Mucosa of gallbladder (tissue), 1 donor: ENCODE measurements around the gene JAZF1. TPM values are rescaled to one million over a fixed set of nuclear protein-coding genes. Genes with fewer than 3 reads are reported as not detected.
A peak's percentile ranks its signal among the peaks of the same experiment; 100 is the strongest.

ENCODE experiments used
- DNase-seq: peaks from one replicate; pipeline ENCODE4 v3.0.0-alpha.2; 2020; ENCODE audit warnings: low spot score
- total RNA-seq: library from RNA; stranded (reverse); gene quantifications from one replicate; pipeline ENCODE4 v1.2.1, GENCODE V29; 2021
- donor health status: DM: no; HTN: no; CAD: no.

JAZF1 gene
- total RNA-seq, 1 donor from 2014 or later: 28.1 TPM

DNA sequence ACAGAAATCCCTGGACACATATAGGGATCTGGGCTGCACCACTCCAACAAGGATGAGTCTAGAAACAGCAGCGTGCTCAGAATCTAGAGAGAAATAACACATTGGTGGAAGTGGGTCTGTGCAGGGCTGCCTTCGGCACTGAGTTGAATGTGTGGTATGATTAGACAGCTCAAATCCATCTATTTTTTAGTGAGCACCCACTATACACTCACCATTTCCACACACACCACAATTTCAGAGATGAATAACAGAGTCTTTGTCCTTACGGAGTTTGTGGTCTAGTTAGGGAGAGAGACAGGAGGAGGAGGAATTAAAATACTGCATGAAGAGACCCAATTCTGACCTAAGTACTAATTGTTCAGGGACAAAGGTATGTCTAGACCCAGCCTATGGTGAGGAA, 44.2 kb downstream of the JAZF1 start:
- no peak for DNase-seq

- DNase-seq: no peak
Observed at GRCh38 chr7:28135760-28136159, 44.8 kb downstream of the JAZF1 start.

- DNase-seq: no peak
Observed at GRCh38 chr7:28135315-28135714, 45.3 kb downstream of the JAZF1 start.

DNA sequence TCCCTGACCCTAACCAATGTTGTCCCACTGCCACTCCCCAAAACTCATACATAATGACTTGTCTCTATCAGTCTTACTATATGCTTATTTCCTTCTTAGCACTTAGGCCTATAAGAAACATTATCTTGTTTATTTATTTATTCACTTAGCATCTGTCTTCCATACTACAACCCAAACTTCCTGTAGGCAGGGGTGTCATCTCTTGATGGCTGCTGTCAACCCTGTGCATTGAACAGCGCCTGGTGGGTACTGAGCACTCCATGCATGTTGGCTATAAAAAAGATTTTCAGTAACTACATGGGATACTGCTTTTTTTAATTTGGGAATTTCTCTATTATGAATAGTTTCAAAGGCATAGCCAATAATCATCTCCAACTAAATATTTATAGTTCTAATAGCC, 46.7 kb downstream of the JAZF1 start:
- DNase-seq: no peak

DNA sequence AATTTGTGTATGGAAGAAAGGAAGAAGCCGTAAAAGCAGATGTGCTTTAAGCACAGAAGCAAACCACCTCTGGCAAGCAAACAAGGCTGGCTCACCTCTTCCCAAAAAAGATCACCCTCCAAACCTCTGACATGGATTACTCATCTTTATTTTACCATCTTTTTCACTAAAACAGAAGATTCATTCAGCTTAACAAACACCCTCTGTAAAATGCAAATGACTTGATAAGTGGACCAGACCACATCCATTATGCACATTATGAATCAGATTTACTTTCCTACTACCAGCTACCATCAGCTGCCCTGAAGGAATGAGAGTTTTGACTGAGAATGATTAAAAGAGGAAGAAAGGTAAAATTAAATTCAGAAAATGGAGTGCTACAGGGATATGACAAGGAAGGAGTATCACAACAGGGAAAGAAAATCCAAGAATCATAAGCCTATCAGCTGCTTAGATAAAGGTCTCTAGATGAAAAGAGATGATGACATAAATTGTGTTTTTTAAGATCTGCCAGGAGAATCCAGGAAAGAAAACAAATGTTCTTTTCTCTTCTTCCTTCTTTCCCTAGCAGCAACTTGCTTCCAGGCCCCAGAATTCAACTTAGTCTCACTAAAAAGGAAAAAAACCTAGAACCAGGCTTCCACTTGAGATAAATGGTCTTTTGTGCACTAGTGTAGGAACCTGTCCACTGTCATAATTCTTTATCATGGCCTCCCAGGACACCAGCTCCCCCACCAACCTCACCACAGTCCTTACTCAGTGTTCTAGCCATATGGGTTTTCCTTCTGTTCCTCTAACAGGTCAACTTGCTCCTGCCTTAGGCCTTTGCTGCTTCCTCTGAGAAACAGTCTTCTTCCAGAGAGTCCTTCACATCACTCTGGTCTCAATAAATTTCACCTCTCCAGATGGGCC, 47.4 kb downstream of the JAZF1 start:
- DNase-seq: no peak

- DNase-seq: no peak
Observed at GRCh38 chr7:28130277-28130676, 50.3 kb downstream of the JAZF1 start.

- no peak for DNase-seq
Observed at GRCh38 chr7:28128608-28129007, 52.0 kb downstream of the JAZF1 start.

DNA sequence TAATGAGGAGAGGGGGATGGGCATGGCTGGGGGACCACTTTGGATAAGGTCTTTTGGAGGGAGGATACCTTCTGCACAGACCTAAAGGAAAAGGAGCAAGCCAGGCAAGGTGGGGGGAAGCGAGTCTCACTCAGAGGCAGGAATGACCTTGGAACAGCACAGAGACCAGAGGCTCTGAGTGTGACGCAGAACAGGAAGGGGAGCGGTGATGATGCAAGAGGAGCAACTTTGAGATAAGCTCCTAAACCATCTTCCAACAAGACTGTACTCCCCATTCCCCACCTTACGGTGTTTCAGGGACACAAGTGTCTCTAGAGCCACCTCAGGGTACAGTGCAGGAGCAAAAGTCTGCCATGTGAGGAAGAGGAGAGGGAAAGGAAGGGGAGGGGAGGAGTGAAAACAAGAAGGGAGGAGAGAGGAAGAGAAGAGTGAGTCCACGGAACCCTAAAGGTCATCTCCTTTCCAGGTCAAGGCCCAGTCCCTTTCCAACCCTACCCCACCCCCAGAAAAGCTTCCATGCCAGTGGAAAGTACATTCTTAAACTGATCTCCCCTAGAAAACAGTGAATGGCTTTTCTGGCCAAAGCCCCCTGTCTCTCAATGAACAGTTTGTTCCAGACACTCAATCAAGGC, 54.1 kb downstream of the JAZF1 start:
- DNase-seq: no peak

DNA sequence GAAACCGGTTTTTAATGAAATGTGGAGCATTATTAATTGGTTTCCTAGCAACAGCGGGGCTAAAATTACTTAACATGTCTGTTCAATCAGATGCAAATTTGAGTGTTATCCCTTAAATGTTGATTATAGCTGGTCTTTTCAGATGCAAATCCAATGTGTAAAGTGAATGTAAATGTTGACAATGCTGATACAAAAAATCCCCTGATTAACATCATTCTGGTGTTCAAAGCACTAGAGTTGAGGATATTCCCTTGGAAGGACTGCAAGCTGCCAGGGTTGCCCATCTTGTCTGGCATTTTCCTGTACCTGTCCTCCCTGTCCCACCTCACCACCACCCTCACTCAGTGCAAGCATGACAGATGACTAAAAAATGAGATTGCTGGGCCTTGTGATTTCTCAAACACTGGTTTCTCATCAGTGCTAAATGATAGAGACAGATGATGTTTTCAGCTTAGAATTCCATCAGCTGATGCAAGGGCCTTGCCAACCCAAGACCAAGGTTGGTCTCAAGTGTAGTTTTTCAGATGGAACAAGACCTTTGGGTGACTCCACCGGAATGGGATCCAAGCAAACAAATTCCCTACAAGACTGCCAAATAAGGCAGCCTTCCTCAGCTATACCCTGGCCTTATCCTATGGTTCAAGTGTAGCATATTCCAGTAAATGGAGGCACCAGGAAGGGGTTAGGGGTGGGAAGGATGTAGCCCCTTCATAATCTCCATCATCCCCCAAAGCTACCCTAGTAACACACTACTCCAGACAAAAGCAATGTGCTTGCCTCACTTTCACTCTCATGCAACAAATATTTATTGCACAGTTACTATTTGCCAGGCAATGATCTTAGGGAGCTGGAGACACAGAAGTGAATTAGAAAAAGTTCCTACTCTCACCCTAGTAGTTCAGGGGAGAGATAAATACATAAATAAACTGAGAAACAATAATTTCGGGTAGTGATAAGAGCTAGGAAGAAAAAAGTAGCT, 54.9 kb downstream of the JAZF1 start:
- no peak for DNase-seq

GRCh38 chr7:28124413-28124812, 56.2 kb downstream of the JAZF1 start:
- no peak for DNase-seq

DNA sequence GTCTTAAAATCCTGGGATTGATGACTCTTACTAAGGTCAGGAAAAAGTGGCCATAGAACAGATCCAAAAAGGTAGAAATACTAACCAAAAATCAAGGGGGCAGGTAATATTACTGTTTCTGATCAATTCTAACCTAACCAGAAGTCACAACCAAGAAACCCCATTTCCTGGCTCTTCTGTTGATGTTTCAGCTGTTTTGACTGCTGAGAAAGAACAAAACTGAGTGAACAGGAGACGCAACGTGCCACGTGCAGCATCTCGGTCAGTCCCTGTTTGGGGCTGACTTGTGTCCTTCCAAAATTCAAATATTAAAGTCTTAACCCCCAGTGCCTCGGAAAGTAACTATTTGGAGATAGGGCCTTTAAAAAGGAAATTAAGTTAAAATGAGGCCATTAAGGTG, 56.8 kb downstream of the JAZF1 start:
- no peak for DNase-seq

GRCh38 chr7:28121496-28121895, 59.1 kb downstream of the JAZF1 start:
- DNase-seq: no peak

DNA sequence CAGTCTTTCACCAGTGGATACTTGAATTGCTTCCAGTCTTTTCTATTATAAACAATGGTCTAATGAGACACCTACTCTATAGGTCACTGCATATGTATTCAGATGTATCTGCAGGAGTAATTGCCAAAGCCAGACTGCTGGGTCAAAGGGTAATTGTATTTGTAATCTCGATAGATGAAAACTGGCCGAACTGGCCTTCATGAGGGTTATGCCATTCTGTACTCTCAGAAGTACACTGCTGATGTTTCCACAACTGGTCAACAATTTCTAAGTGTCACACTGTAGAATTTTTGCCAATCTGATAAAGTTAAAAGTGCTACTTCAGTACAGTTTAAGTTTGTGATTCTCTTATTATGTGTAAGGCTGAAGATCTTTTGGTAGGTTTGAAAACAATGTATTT, 64.6 kb downstream of the JAZF1 start:
- no peak for DNase-seq

DNA sequence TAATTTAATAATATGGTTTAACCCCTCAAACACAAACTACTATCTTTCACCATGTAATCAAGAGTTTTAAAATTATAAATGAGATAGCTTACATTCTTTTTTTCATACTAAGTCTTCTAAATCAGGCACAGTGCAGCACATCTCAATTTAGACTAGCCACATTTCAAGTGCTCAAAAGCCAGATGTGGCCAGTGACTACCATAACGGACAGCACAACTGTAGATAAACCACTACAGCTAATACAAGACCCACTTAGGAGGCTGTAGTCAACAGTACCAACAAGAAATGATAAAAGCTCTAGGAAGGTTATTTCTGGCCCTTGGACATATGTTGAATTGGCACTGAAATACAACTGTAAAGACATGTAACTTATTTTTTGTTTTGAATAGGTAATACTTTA, 65.3 kb downstream of the JAZF1 start:
- DNase-seq: no peak

DNA sequence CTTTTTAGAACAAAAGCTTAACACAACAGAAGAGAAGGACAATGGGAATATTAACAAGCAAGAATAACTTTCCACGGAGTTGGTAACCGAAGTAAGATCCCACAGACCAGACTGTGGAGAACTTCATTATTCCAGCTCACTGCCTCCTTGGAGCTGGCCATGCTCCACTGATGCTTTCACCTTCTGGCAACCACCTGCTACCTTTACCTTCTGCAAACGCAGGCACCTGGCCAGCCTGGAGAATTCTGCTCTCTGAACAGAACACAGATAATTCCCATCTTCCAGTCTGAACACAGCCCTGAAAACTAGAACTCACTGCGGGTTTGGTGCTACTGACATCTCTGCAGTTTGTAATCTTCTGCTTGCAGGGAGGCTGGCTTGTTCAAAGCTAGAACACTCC, 66.5 kb downstream of the JAZF1 start:
- DNase-seq: no peak

GRCh38 chr7:28112883-28113540, 67.6 kb downstream of the JAZF1 start:
- no peak for DNase-seq

- no peak for DNase-seq
Observed at GRCh38 chr7:28112467-28112866, 68.1 kb downstream of the JAZF1 start.

GRCh38 chr7:28112012-28112411, 68.6 kb downstream of the JAZF1 start:
- no peak for DNase-seq

- no peak for DNase-seq
Observed at GRCh38 chr7:28110427-28111012, 70.1 kb downstream of the JAZF1 start.

- DNase-seq: no peak
Observed at GRCh38 chr7:28108747-28109146, 71.8 kb downstream of the JAZF1 start.

DNA sequence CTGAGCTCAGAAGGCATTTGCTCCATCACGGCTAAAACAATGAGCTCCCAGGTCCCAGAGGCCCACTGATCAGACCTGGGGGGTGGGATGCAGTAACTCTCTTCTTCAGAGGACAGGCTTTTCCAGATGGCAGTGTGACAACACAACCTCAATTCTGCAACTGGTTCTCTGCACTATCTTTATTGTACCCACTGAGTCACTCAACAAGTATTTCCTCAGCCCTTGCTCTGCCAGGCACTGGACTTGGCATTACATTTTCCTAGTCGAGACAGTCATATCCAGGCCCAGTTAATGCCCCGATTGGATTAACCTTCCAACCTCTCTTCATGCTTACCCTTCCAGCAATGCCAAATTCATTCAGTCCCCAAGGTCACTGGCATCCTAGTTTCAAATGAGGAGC, 72.6 kb downstream of the JAZF1 start:
- peak; percentile 42 for DNase-seq
